NK-92 (cell line): ENCODE results near the gene SEMA5A.

Experiments
- DNase-seq: peaks from one replicate; lab custom pipeline; 2025; ENCODE audit not compliant: unreplicated experiment; lab: John Stamatoyannopoulos, UW

Gene SEMA5A

DNA sequence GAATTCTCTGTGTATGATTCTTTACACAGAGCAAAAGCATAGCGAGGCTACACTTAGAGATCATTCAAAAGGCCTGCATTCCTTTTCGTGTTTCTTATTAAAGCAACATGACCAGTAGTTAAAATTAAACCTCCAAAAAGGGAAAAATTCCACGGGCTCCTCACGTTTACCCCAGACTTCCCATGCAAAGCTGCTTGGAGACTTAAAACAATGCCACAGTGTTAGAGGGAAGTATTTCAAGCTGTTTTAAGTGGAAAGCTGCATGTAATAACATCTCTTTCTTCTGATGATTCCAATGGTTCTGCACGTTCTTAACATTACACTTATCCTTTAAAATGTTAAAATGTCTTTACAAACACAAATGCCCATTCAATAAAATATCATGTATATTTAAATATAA is 405.2 kb downstream of the SEMA5A start:
- no peak for DNase-seq

DNA sequence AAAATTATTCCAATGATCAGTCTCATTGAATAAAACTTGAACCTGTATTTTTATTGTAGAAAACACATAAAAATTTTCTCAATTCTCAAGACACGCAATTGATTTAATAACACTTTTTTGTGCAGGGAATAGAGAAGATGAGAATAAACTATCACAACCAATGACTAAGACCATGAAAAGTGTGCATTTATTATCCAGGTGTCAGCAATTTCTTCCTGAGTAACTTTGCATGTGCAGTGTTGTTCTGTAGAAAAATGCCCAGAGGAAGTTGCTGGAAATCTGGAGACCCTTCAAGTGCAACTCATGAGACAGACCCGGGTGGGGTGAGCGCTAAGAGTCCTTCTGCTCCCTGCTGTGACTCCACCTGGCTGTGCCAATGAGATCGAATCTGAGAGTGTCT is 405.7 kb downstream of the SEMA5A start:
- no peak for DNase-seq

DNA sequence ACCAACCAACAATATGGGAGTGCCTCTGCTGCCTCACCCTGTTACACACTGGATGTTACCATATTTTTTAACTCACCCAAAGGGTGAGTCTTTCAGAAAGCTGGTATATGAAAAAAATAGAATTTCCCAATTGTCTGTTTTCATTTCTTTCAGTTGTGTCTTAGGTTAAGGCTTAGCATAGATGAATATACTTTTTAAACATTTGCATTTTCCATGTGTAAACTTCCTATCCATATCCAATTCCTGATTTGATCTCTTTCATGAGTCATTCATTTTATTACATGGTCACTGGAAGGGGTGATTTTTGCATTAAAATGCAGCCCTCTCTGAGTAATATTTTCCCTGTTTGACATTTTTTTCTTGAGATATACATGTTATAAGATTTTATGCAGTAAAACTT is 406.5 kb downstream of the SEMA5A start:
- DNase-seq: no peak

- no peak for DNase-seq
Observed at GRCh38 chr5:9128136-9128535, 417.7 kb downstream of the SEMA5A start.

DNA sequence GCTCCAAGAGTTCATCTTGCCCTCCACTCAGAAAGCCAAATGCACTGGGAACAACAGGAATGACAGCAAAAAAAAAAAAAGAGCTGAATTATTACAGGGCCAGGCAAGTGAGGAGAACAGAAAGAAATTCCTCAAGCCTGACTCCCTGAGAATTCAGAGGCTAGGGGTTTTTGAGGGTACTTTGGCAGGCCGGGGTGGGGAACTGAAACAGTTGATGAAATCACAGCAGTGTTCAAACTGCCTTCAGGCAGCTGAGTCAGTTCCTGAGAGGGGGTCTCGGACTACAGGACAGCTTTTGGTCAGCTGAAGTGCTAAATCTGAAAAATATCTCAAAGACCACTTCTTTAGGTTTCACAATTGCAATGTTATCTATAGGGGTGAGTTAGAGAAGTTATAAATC is 419.4 kb downstream of the SEMA5A start:
- no peak for DNase-seq

GRCh38 chr5:9125852-9126251 is 420.0 kb downstream of the SEMA5A start:
- no peak for DNase-seq

- no peak for DNase-seq
Observed at GRCh38 chr5:9124838-9125237, 421.0 kb downstream of the SEMA5A start.

DNA sequence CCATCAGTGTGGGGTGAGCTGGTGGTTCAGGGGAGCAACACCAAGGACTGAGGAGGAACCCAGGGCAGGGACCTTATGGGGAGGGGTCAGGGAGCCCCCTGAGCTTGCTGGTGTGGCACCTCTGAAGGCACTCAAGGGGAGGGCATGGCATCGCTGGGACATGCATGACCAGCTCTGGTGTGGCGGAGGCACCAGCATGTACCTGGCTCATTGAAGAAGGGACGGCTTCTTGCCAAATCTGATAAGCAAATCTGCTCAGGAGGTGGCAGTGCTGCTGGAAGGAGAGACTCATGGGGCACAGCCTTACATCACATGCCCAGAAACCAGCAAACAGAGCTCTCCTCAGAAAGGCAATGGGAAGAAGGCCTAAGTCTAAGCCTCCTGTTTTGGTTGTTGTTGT is 421.8 kb downstream of the SEMA5A start:
- no peak for DNase-seq

- no peak for DNase-seq
Observed at GRCh38 chr5:9122528-9122927, 423.3 kb downstream of the SEMA5A start.

- no peak for DNase-seq
Observed at GRCh38 chr5:9121597-9121996, 424.3 kb downstream of the SEMA5A start.

DNA sequence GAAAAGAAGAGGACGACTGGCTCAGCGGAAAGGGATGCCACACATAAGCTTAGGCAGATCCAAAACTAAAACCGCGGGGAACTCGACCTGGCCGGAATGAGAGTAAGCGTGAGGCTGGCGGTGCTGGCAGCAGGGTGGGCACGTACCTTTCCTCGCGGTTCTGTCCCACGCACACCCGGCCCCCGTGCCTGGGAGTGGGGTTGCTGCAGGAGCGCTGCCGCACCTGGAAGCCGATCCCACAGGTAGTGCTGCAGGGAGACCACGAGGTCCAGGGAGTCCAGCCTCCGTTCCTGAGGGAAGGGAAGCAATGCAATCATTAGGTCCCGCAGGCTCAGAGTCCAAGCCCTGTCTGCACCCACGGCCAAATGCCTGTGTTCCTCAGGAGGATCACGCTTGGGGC is 427.0 kb downstream of the SEMA5A start:
- DNase-seq: no peak

GRCh38 chr5:9115093-9115492 is 430.8 kb downstream of the SEMA5A start:
- no peak for DNase-seq

GRCh38 chr5:9112520-9113291 is 433.2 kb downstream of the SEMA5A start:
- no peak for DNase-seq

DNA sequence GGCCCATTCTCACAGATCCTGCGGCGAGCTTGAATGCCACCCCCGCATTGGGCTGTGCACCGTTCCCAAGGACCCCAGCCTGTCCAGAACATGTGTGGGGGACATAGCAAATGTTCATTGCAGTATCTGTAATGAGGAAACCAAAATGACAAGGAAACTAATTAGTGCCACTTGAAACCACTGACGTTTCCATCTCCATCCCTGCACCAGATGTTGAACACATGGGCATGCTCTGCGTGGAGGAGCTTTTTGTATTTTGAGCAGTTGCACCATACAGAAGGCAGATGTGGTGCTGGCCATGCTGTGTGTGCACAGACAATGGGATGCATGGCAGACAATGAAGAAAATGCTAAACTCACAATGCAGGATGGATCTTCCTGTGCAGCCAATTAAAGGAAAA is 437.7 kb downstream of the SEMA5A start:
- no peak for DNase-seq

- DNase-seq: no peak
Observed at GRCh38 chr5:9105851-9106250, 440.0 kb downstream of the SEMA5A start.

- DNase-seq: no peak
Observed at GRCh38 chr5:9104571-9105339, 441.1 kb downstream of the SEMA5A start.

DNA sequence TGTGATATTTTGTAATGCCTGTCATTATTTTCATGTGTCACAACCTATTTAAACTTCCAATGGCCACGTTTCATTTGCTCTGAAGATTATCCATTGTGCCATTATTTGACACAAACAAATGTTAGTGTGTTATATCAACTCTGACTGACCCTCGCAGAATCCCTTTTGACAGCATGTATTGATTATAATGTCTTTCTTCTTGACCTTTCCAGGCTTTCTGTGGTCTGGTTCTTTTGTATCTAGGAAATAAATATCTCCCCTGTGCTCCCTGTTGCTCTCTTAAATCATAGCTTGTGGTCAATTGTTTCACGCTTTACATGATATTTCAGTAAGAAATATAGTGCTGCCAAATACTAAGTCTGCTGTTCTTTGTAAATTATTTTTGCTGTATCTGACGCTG is 442.6 kb downstream of the SEMA5A start:
- no peak for DNase-seq

- no peak for DNase-seq
Observed at GRCh38 chr5:9099689-9100088, 446.2 kb downstream of the SEMA5A start.

GRCh38 chr5:9098990-9099389 is 446.9 kb downstream of the SEMA5A start:
- no peak for DNase-seq

- no peak for DNase-seq
Observed at GRCh38 chr5:9094582-9094981, 451.3 kb downstream of the SEMA5A start.

- no peak for DNase-seq
Observed at GRCh38 chr5:9091896-9092662, 453.8 kb downstream of the SEMA5A start.
